Hematopoietic multipotent progenitor cell treated with erythropoietin and hydrocortisone succinate and interleukin-3 and kit ligand, for 4 days (in vitro differentiated cells): ENCODE results near the gene BTBD9.
"Not testable (repeated sequence)": the region's sequence is repeated elsewhere in the genome, so short reads cannot be mapped to it uniquely, and the experiment has no call there.

Experiments
- DNase-seq: peaks from one replicate; pipeline ENCODE4 v3.0.0-alpha.2; 2015

BTBD9 gene

DNA sequence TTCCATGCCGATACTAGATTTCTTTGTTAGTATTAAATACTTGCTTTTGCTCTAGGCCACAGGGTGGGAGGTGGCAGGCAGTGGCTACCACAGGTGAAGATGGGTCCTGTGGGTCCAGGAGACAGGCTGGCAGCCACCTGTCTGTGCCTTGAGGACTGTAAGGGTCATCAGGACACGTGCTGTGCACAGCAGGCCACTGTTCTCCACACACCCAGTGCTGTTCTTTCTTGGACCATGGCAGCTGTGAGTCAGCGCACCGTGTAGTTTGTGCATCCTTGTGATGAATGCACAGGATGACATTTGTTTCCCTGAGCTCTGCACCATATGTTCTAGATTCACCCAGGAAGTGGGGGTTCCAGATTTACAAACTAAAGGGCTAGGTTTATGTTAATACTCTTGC lies 503.2 kb downstream of the BTBD9 start:
- no peak for DNase-seq

- no peak for DNase-seq
These were observed 505.0 kb downstream of the BTBD9 start for GRCh38 chr6:38134704-38135088.

DNA sequence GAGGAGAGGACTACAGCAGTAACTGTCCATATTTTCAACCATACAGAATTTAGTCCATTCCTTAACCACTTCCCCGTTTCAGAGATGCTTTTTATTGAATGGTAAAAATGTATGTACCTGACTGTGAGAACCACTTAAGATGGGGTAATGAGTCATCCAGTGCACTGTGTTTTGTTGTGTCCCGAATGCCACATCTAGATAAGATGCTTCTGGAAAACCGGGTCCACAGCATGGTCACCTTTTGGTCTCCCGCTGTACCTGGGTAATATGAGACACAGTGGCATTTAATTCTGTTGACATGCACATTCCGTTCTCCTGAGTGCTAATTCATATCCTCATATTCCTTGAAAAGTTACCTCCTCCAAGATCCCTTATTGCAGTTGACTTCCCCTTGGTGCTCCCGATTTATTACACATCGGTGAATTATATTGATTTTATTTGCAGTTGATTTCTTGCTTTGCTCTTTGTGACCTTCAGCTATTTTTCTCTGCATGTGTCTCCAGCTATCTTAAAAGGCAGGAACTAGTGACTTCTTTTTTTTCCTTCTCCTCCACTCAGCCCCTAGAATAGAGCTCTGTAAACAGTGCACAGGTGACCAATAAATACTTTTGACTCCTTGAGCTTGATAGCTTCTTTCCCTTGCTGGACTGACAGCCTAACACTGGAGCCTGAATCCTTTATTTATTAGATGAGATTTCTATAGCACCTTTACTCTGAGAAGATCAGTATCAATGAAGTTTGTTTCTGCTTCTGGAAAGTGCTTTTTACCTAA lies 505.6 kb downstream of the BTBD9 start:
- DNase-seq: no peak

GRCh38 chr6:38131527-38131965 lies 508.2 kb downstream of the BTBD9 start:
- no peak for DNase-seq

DNA sequence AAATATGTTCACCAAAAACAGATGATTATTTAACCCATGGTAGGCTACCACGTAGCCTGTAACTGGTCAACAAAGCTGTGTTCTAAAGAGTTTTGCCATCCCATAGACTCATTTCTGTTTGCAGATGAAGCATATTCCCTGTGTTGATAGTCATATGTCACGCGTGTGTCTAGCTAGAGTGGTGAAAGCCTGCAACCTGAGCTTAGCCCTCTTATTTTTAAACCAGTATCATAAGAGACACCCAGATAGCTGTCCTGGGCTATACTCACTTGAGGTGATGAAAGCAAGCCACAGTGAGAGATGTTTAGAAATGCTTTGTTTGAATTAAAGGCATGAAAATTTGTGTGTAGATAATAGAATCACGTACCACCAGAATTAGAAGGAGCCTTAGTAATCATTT lies 512.4 kb downstream of the BTBD9 start:
- DNase-seq: no peak

- not testable (repeated sequence) for DNase-seq
These were observed 515.4 kb downstream of the BTBD9 start for GRCh38 chr6:38124224-38124926.

DNA sequence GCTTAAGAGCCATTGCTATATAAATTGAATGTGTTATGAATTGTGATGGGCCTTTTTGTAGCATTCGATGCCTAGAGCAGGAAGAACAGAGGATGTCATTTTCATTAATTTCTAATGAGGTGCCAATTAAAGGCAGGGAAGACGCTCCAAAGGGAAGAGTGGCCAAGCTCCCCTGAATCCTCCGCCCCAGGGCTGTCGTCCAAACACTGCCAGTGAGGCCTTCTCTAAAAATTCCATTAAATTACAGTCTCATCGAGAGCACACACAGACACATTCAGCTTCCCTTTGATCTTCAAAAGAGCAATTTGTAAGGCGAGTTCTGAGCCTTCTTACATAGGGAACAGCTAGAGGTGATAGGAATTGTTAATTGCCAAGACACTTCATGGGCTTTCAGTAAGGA lies 520.2 kb downstream of the BTBD9 start:
- no peak for DNase-seq

DNA sequence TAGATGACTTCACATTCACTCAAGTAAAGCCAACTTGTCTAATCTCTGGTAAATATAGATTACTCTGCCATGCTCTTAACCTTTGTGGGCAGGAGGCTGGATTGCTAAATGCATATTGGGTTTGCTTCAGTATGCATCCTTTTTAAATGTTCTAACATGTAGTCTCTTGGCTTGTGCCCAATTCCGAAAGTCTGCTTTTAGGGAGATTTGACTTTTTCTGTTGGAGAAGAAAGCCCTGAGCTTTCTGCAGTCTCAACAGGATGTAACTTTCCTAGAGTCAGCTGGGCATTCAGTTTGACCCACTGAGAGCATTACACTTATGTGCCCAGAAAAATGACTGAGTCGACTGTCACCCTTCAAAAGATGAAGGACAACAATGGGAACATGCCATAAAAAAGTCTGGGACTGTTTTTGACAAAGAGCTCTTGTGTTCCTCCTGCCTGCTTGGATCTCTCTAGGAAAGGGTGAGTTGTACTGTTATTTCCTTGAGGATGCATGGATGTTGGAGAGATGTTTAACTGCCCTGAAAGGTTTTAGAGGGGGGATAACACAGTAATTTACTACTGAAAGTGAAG lies 520.9 kb downstream of the BTBD9 start:
- DNase-seq: no peak
